ENCODE data around the gene AGAP1.

AGAP1 gene

GRCh38 chr2:236178890-236179235 is 685.0 kb downstream of the AGAP1 start:
- H3K27me3 Mint-ChIP-seq (ENCODE audit: low read depth): peaks cover 65% of the 10 kb centered on the region
- no peak overlapping the region for H3K4me3 Mint-ChIP-seq
- no peaks in the 10 kb centered on the region for H3K9me3 Mint-ChIP-seq
- H3K36me3 Mint-ChIP-seq (ENCODE audit: low read depth): no peaks in the 10 kb centered on the region
- H3K27ac Mint-ChIP-seq: no peak overlapping the region
- no peaks in the 10 kb centered on the region for H3K4me1 Mint-ChIP-seq (ENCODE audit: low read depth)

GRCh38 chr2:236179236-236180075 is 685.6 kb downstream of the AGAP1 start:
- no peaks in the 10 kb centered on the region for H3K4me1 Mint-ChIP-seq (ENCODE audit: low read depth)
- H3K27me3 Mint-ChIP-seq (ENCODE audit: low read depth): peaks cover 59% of the 10 kb centered on the region
- H3K27ac Mint-ChIP-seq: peak overlapping the region; percentile 64
- H3K4me3 Mint-ChIP-seq: no peak overlapping the region
- no peaks in the 10 kb centered on the region for H3K9me3 Mint-ChIP-seq
- no peaks in the 10 kb centered on the region for H3K36me3 Mint-ChIP-seq (ENCODE audit: low read depth)

GRCh38 chr2:236180076-236180816 is 686.4 kb downstream of the AGAP1 start:
- no peaks in the 10 kb centered on the region for H3K36me3 Mint-ChIP-seq (ENCODE audit: low read depth)
- peak overlapping the region; percentile 64 for H3K27ac Mint-ChIP-seq
- no peaks in the 10 kb centered on the region for H3K4me1 Mint-ChIP-seq (ENCODE audit: low read depth)
- no peak overlapping the region for H3K4me3 Mint-ChIP-seq
- H3K27me3 Mint-ChIP-seq (ENCODE audit: low read depth): peaks cover 51% of the 10 kb centered on the region
- no peaks in the 10 kb centered on the region for H3K9me3 Mint-ChIP-seq

- peaks cover 44% of the 10 kb centered on the region for H3K27me3 Mint-ChIP-seq (ENCODE audit: low read depth)
- H3K4me3 Mint-ChIP-seq: no peak overlapping the region
- H3K27ac Mint-ChIP-seq: peak overlapping the region; percentile 54
- no peaks in the 10 kb centered on the region for H3K9me3 Mint-ChIP-seq
- no peaks in the 10 kb centered on the region for H3K36me3 Mint-ChIP-seq (ENCODE audit: low read depth)
- no peaks in the 10 kb centered on the region for H3K4me1 Mint-ChIP-seq (ENCODE audit: low read depth)
Measured at GRCh38 chr2:236180831-236181453, 687.1 kb downstream of the AGAP1 start.

Measured in T-helper 1 cell treated with Interleukin-12 subunit alpha and Interleukin-12 subunit beta and Interleukin-4 antibody, amounts not matched to agents 30 μg/mL and 1 μg/mL, for 36 hours (primary cell).